ENCODE results near the gene SLC46A2.

SLC46A2 gene

DNA sequence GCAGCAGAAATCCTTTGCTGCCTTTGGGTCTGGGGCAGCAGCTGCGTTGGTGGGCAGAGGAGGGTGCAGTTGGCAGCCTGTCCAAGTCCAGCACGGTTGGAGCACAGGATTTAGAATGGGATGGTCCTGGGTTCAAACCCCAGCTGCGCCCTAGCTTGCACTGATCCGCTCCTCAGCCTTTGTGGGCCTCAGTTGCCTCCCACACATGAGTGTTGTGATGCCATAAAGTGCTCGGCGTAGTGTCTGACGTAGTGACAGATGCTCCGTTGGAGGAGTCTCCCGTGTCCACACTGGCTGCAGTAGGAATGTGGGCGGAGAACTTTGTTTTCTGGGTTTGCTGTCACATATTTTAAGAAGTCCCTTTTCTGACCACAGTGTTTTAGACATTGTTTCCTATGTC is 36.0 kb downstream of the SLC46A2 start:
- no peaks in the 10 kb centered on the region for H3K9me3 Mint-ChIP-seq
- H3K4me1 Mint-ChIP-seq: no peaks in the 10 kb centered on the region
- no peak overlapping the region for H3K27ac Mint-ChIP-seq
- no peak for DNase-seq
- H3K27me3 Mint-ChIP-seq: no peaks in the 10 kb centered on the region
- no peak overlapping the region for H3K4me3 Mint-ChIP-seq
- ATAC-seq: no peak

DNA sequence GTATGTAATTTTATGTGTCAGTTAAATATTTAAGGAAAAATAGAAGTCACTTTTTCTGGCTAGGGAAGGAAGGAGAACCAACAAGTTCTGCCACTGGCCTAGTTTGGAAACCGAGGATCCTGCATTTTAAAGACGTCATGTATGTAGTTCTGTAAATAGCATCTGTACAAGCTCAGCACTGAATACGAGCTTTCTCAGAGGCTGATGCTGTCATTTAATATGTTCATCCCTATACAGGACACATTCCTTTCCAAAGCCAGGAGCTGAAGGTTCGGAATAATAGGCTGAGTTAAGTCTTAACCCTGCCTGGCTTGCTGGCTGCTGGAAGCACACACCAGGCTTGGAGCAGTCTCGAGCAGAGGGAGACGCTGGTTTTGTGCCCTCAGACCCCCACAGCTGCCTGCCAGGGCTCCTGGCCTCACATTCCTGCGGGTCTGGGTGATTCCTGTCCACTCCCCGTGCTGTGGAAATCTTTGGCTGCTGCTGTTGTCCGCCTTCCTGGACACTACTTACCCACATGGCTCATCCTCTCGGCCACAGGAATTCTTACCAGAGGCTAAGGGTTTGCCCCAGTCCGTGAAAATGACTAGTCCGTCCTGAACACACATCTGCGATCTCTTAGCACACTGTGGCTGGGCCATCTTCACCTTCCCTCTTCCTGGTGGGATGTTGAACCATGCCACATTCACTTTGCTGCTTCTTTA is 36.6 kb downstream of the SLC46A2 start:
- Mint-ChIP-seq H3K9me3 (no peaks in the 10 kb centered on the region), H3K27me3 (no peaks in the 10 kb centered on the region), H3K4me3 (no peak overlapping the region), H3K27ac (peak overlapping the region in 1 of 2 donors; percentile 16), H3K4me1 (peaks cover under 1% of the 10 kb centered on the region)
- DNase-seq (no peak), ATAC-seq (no peak)

DNA sequence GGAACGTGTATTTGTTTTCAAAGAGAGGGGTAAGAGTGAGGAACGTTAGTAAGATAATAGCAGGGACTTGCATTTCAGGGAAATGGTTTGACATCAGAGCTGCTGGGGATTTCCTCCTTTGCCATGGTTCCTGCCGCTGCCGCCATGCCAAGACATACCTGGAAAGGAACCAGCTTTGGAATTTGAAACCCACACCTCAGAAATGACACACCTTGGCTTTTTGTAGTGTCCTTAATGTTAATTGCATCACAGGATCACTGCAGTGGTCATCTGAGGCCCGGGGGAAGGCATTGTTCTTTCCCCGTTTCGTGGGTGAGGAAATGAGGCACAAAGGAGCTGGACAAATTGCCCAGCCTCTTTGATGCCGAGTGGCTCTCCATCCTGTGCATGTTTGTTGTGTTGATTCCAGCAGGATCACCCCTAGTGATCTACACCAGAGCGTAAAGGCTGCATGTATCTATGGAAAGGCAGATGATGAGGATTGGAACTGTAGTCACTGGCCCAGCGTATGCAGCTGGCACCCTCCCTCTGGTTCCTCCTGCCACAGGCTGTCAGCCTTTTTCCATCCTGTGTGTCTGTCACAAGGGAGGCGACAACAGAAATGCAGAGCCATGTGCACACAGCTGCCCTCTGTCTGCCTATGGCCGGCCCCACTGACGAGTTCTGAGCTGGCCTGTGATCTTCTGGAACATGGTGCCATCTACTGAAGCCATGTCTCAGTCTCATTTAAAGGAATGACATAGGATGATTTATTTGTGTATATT is 37.8 kb downstream of the SLC46A2 start:
- Mint-ChIP-seq H3K4me1 (peaks cover 6% of the 10 kb centered on the region), H3K4me3 (no peak overlapping the region), H3K27ac (no peak overlapping the region), H3K9me3 (no peaks in the 10 kb centered on the region), H3K27me3 (no peaks in the 10 kb centered on the region)
- ATAC-seq (no peak), DNase-seq (no peak)

- H3K4me3 Mint-ChIP-seq: no peak overlapping the region
- H3K27ac Mint-ChIP-seq: no peak overlapping the region
- H3K9me3 Mint-ChIP-seq: no peaks in the 10 kb centered on the region
- H3K27me3 Mint-ChIP-seq: no peaks in the 10 kb centered on the region
- no peak for DNase-seq
- ATAC-seq: no peak
- peaks cover 6% of the 10 kb centered on the region for H3K4me1 Mint-ChIP-seq
Observed at GRCh38 chr9:112850840-112851239, 39.8 kb downstream of the SLC46A2 start.

GRCh38 chr9:112849363-112849922 is 41.2 kb downstream of the SLC46A2 start:
- DNase-seq: no peak
- Mint-ChIP-seq H3K27me3 (no peaks in the 10 kb centered on the region), H3K4me3 (no peak overlapping the region), H3K9me3 (no peaks in the 10 kb centered on the region), H3K4me1 (peaks cover 19% of the 10 kb centered on the region), H3K27ac (no peak overlapping the region)
- ATAC-seq: peak; percentile 67

GRCh38 chr9:112848316-112849151 is 42.1 kb downstream of the SLC46A2 start:
- Mint-ChIP-seq H3K9me3 (no peaks in the 10 kb centered on the region), H3K4me1 (peaks cover 25% of the 10 kb centered on the region), H3K27me3 (no peaks in the 10 kb centered on the region), H3K4me3 (no peak overlapping the region), H3K27ac (no peak overlapping the region)
- ATAC-seq: no peak
- DNase-seq: no peak

DNA sequence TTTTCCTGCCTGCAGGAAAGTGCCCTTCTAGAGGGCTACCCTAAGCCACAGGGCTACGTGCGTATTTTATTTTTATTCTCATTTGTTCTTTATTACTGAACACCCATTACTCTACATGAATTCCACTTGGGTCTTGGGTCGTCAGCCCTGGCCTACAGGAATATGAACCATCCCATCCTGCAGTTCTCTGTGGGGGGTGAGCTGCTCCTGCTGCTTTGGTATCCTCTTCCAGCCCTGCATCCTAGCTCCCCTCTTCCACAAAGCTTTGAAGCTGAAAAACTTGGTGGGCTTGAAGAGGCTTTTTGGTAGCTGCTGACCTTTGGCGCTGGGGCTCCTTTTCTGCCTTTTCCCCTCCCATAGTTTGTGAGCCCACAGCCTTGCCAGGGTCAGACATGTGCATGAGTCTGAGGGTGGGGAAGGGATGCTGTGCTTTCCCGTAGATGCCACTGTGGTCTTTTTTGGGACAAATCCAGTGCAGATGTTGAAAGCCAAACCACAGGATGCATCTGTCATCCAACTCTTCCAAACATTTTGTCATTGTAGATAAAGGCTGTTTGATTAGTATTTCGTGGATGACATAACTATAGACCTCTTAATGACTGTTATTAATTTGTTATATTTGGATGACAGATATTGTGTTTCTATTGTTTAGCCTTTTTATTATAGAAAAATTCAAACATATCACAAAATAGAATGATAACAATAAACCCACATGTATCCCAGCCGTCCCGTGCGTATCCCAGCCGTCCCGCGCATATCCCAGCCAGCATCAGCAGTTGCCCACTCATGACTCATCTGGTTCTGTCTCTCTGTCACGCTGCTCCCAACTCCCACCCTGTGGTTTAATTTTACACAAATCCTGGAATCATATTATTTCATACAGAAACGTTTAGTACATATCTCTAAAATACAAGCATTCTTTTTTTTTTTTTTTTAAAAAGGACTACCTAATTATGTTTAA is 43.9 kb downstream of the SLC46A2 start:
- no peak for ATAC-seq
- no peak overlapping the region for H3K27ac Mint-ChIP-seq
- DNase-seq: no peak
- H3K4me1 Mint-ChIP-seq: peaks cover 25% of the 10 kb centered on the region
- H3K27me3 Mint-ChIP-seq: no peaks in the 10 kb centered on the region
- H3K4me3 Mint-ChIP-seq: no peak overlapping the region
- no peaks in the 10 kb centered on the region for H3K9me3 Mint-ChIP-seq

DNA sequence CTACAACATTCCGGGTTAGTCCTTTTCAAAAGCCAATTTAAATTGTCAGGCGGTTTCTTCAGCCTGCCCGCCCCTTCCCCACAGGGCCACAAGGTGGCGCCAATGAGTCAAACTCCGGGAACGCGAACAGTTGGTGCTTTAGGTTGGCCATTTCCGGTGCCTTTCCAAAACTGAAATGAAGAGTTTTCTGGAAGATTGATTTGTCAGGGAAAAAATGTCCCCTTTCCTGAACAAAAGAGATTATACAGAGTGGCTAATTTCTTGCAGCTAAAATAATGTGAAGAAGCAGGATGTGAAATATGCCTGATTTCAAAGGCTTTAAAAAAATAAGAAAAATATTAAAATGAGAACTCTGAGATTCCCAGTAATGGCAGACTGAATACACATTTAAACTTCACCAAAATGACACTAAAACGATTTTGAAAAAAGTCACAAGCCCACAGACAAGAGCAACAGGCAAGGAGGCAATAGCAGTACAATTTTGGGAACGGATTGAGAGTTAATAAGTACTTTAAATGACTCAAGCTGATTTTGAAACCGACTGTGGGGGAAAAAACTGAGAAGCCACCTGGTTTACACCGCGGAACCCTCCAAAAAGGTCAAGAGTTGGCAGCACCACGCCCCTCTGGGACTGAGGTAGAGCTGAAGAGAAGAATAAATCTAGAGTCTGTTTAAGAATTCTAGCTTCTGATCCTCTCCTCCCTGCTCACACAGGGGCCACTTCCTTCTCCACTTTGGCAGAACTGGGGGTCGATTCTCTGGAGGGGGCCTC is 45.7 kb downstream of the SLC46A2 start:
- H3K4me1 Mint-ChIP-seq: peaks cover 25% of the 10 kb centered on the region
- H3K9me3 Mint-ChIP-seq: no peaks in the 10 kb centered on the region
- H3K27me3 Mint-ChIP-seq: no peaks in the 10 kb centered on the region
- peak; percentile 63 for ATAC-seq
- DNase-seq: peak; percentile 69 to 71
- peak overlapping the region; percentile 17 to 39 for H3K4me3 Mint-ChIP-seq
- H3K27ac Mint-ChIP-seq: no peak overlapping the region

DNA sequence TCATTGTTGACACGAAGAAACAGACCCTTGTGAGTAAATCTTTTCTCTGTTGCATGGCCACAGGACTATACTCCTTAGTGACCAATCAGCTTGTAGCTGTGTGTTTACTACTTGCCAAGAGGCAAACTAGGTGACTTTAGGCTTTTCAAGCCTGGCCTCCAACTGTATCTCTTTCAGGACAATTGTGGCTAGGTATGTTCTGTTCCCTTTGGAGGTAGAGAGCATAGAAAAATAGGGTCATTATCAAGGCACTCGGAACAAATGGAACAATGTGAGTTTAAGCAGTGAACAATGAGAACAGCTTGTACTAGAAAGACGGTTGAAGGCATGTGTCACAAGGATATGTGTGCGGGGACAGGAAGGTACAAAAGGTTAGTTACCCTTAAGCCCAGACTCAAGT is 48.1 kb downstream of the SLC46A2 start:
- no peak for ATAC-seq
- no peak for DNase-seq
- no peak overlapping the region for H3K27ac Mint-ChIP-seq
- H3K9me3 Mint-ChIP-seq: no peaks in the 10 kb centered on the region
- no peak overlapping the region for H3K4me3 Mint-ChIP-seq
- no peaks in the 10 kb centered on the region for H3K27me3 Mint-ChIP-seq
- peaks cover 19% of the 10 kb centered on the region for H3K4me1 Mint-ChIP-seq

- DNase-seq (no peak), ATAC-seq (no peak)
- peaks cover 19% of the 10 kb centered on the region for H3K4me1 Mint-ChIP-seq
- no peak overlapping the region for H3K4me3 Mint-ChIP-seq
- H3K27ac Mint-ChIP-seq: no peak overlapping the region
- H3K27me3 Mint-ChIP-seq: no peaks in the 10 kb centered on the region
- no peaks in the 10 kb centered on the region for H3K9me3 Mint-ChIP-seq
Observed at GRCh38 chr9:112841261-112841660, 49.4 kb downstream of the SLC46A2 start.

- Mint-ChIP-seq H3K27me3 (no peaks in the 10 kb centered on the region), H3K9me3 (no peaks in the 10 kb centered on the region), H3K4me3 (no peak overlapping the region), H3K27ac (no peak overlapping the region), H3K4me1 (peaks cover 4% of the 10 kb centered on the region)
- DNase-seq: no peak
- no peak for ATAC-seq
Observed at GRCh38 chr9:112839331-112839730, 51.3 kb downstream of the SLC46A2 start.

DNA sequence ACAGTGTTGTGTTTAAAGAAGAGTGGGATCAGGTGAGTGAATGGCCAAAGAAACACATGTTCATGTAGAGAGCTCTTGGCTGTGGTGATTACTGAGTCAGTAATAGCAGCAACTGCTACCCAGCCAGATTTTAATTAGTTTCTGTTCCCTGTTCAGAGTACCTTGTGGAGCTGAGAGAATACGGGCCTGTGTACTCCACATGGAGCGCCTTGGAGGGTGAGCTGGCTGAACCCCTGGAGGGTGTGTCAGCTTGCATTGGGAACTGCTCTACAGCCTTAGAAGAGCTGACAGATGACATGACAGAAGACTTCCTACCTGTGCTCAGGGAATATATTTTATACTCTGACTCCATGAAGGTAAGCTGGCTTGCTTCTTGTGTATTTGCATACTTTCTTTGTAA is 52.3 kb downstream of the SLC46A2 start:
- ATAC-seq (no peak), DNase-seq (no peak)
- Mint-ChIP-seq H3K9me3 (no peaks in the 10 kb centered on the region), H3K27me3 (no peaks in the 10 kb centered on the region), H3K27ac (no peak overlapping the region), H3K4me1 (no peaks in the 10 kb centered on the region), H3K4me3 (no peak overlapping the region)

GRCh38 chr9:112836394-112836793 is 54.3 kb downstream of the SLC46A2 start:
- H3K4me3 Mint-ChIP-seq: no peak overlapping the region
- H3K4me1 Mint-ChIP-seq: no peaks in the 10 kb centered on the region
- DNase-seq (no peak), ATAC-seq (no peak)
- no peaks in the 10 kb centered on the region for H3K9me3 Mint-ChIP-seq
- no peaks in the 10 kb centered on the region for H3K27me3 Mint-ChIP-seq
- no peak overlapping the region for H3K27ac Mint-ChIP-seq

DNA sequence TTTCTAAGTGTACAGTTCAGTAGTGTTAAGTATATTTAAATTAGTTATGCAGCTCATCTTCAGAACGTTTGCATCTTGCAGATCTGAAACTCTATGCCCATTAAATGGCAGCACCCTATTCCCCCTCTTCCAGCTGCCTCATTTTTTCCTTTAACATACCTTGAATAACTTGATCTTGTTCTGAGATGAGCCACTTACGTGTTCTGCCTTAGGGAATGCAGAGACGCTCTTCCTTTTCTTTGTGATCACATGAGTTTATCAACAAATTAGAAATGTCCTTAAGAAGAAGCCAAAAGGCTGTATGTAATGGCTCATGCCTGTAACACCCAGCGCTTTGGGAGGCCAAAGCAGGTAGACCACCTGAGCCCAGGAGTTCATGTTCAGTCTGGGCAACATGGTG is 57.6 kb downstream of the SLC46A2 start:
- no peak for ATAC-seq
- Mint-ChIP-seq H3K27ac (no peak overlapping the region), H3K4me1 (no peaks in the 10 kb centered on the region), H3K9me3 (no peaks in the 10 kb centered on the region), H3K27me3 (no peaks in the 10 kb centered on the region), H3K4me3 (no peak overlapping the region)
- DNase-seq: no peak

Data from stimulated activated naive CD8-positive, alpha-beta T cell treated with anti-CD3 and anti-CD28 coated beads, Interleukin-15, amount 100 ng/mL, for 72 hours (primary cell).